Mesodermal cell (in vitro differentiated cells): ENCODE data around the gene RGS4.

Experiments used
- H3K27ac ChIP-seq: 2 replicates; pipeline ENCODE4 v1.7.0; 2013; ENCODE audit warnings: mild to moderate bottlenecking, low read depth, low read length, moderate library complexity; ENCODE audit not compliant: severe bottlenecking
- H3K36me3 ChIP-seq: 2 replicates; pipeline ENCODE4 v1.7.1; 2013; ENCODE audit warnings: mild to moderate bottlenecking, low read length, moderate library complexity; ENCODE audit not compliant: control insufficient read depth, insufficient read depth
- H3K4me1 ChIP-seq: one replicate; pipeline ENCODE4 v1.7.1; 2013; ENCODE audit warnings: mild to moderate bottlenecking, low read length; ENCODE audit not compliant: insufficient read depth, control insufficient read depth, poor library complexity, severe bottlenecking
- H3K4me3 ChIP-seq: 2 replicates; pipeline ENCODE4 v1.7.0; 2013; ENCODE audit warnings: low read length, control low read depth, mild to moderate bottlenecking; ENCODE audit not compliant: insufficient read depth, poor library complexity, severe bottlenecking; ENCODE audit errors: extremely low read depth
- H3K9me3 ChIP-seq: 2 replicates; pipeline ENCODE4 v1.7.1; 2013; ENCODE audit warnings: mild to moderate bottlenecking, low read length, moderate library complexity; ENCODE audit not compliant: control insufficient read depth
- WGBS, 2 experiments: methylation state at CpG; one replicate each; pipeline ENCODE4 v1.1.5; 2013; ENCODE audit warnings: missing lambda C conversion rate in 2 of 2; ENCODE audit not compliant: insufficient coverage in 2 of 2; 5-methylcytosine and 5-hydroxymethylcytosine counted together

Gene RGS4

GRCh38 chr1:163048869-163049268 is 20.3 kb upstream of the RGS4 start:
- Histone ChIP-seq H3K27ac (no peak overlapping the region), H3K36me3 (no peaks in the 10 kb centered on the region), H3K4me3 (no peak overlapping the region), H3K9me3 (no peaks in the 10 kb centered on the region), H3K4me1 (peaks cover 3% of the 10 kb centered on the region)
- WGBS, 2 experiments: no CpG with 5 or more reads among the region's 5 CpGs

DNA sequence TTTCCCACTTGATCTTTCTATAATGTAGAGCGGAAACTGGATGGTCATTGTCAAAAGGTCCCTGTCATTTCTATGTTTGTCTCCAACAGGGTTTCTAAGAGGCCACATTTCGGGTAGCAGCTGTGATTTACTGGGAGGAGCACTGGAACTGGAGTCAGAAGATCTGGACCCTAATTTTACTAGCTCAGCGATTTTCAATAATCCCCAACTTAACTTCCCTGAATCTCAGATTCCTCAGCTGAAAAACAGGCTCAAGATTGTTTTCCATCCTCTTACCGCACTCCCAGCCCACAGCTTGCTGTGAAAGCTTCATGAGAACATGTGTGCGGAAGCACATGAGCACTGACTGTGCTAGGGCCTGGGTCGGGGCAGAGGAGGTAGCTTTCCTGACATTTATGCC is 19.9 kb upstream of the RGS4 start:
- no peak overlapping the region for H3K4me3 ChIP-seq
- no peaks in the 10 kb centered on the region for H3K36me3 ChIP-seq
- WGBS, 2 experiments: 95 to 96% methylated on average over 4 to 6 of the region's 6 CpGs
- H3K4me1 ChIP-seq: peaks cover 3% of the 10 kb centered on the region
- H3K27ac ChIP-seq: no peak overlapping the region
- no peaks in the 10 kb centered on the region for H3K9me3 ChIP-seq

GRCh38 chr1:163050496-163050895 is 18.7 kb upstream of the RGS4 start:
- H3K9me3 ChIP-seq: no peaks in the 10 kb centered on the region
- no peaks in the 10 kb centered on the region for H3K36me3 ChIP-seq
- peaks cover 3% of the 10 kb centered on the region for H3K4me1 ChIP-seq
- H3K27ac ChIP-seq: no peak overlapping the region
- H3K4me3 ChIP-seq: no peak overlapping the region

DNA sequence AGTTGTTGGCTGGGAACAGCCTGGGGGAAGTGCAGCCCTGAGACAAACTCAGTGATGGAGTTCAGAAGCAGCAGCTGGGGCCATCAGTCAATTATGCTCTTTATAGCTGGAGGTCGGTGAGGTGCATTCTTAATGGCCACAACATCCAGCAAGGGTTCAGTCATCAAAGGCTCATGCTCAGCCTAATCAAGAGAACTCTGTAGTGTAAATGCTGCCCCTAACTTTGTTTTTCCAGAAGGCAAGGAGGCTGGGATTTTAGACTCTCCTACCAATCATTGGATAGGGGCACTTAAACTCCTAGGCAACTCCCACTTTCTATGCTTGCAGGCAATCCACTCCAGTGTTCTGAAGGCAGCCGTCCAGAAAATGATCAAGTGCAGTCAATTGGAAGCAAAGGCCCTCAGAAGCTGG is 15.0 kb upstream of the RGS4 start:
- H3K4me3 ChIP-seq: no peak overlapping the region
- H3K27ac ChIP-seq: no peak overlapping the region
- no peaks in the 10 kb centered on the region for H3K36me3 ChIP-seq
- no peaks in the 10 kb centered on the region for H3K9me3 ChIP-seq
- no peaks in the 10 kb centered on the region for H3K4me1 ChIP-seq
- 72% methylated on average over 2 of the region's 2 CpGs; no CpG with 5 or more reads in 1 of the 2 experiments for WGBS, 2 experiments

DNA sequence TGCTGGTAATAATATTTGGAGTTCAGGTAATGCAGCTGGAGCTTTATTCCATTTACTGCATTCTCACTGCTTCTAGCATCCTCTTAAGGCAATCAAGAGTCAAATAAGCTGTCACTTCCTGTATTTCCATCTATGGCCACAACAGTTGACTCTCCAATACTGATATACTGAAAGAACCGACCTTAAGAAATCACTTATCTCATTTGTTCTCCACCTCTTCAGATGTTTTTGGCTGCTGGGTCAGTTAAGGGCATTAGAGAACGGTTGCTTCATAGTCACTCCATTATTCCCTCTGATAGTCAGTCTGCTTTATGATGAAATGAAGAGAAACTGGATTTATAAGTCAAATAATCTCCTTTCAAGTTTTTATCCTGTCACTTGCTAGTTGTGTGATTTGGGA is 14.2 kb upstream of the RGS4 start:
- no CpG with 5 or more reads among the region's 2 CpGs for WGBS, 2 experiments
- no peaks in the 10 kb centered on the region for H3K4me1 ChIP-seq
- H3K36me3 ChIP-seq: no peaks in the 10 kb centered on the region
- no peak overlapping the region for H3K27ac ChIP-seq
- no peaks in the 10 kb centered on the region for H3K9me3 ChIP-seq
- no peak overlapping the region for H3K4me3 ChIP-seq

- H3K36me3 ChIP-seq: no peaks in the 10 kb centered on the region
- 92 to 100% methylated on average over 1 of the region's 4 CpGs for WGBS, 2 experiments
- no peak overlapping the region for H3K27ac ChIP-seq
Observed at GRCh38 chr1:163055531-163055930, 13.6 kb upstream of the RGS4 start.

GRCh38 chr1:163056831-163057230 is 12.3 kb upstream of the RGS4 start:
- no peak overlapping the region for H3K27ac ChIP-seq
- H3K9me3 ChIP-seq: no peaks in the 10 kb centered on the region
- H3K4me1 ChIP-seq: no peaks in the 10 kb centered on the region
- H3K4me3 ChIP-seq: no peak overlapping the region
- no peaks in the 10 kb centered on the region for H3K36me3 ChIP-seq

More at GRCh38 chr1:163055531-163055930, 13.6 kb upstream of the RGS4 start:
- H3K4me1 ChIP-seq: no peaks in the 10 kb centered on the region
- no peaks in the 10 kb centered on the region for H3K9me3 ChIP-seq
- no peak overlapping the region for H3K4me3 ChIP-seq

DNA sequence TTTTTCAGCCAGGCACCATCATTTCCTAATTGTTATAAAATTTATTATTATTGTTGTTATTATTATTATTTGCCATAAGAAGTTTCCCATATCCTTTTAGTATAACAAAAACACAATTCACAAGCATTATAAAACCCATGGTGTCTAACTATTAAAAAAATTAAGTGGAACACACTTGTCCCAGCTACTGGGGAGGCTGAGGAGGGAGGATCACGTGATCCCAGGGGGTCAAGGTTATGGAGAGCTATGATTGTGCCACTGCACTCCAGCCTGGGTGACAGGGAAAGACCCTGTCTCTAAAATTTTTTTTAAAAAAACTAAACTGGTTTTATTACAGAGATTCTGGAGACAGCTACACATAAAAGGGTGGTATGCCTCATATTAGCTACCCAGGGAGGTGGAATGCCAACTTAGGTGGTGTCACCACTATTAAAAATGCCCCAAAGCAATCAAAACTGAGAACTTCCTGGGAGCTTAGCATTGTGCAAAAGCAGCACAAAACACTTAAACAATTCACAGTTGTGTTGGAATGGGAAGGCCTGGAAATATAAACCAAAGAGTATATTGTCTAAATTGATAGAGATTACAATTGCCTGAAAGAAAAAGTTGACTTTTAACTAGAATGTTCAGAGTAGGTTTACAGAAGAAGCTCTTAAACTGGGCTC is 8.7 kb upstream of the RGS4 start:
- H3K36me3 ChIP-seq: no peaks in the 10 kb centered on the region
- no peak overlapping the region for H3K4me3 ChIP-seq
- no peaks in the 10 kb centered on the region for H3K9me3 ChIP-seq
- WGBS, 2 experiments: 80 to 83% methylated on average over 1 of the region's 1 CpG
- H3K4me1 ChIP-seq: no peaks in the 10 kb centered on the region
- H3K27ac ChIP-seq: no peak overlapping the region

GRCh38 chr1:163063143-163063542 is 6.0 kb upstream of the RGS4 start:
- no peaks in the 10 kb centered on the region for H3K36me3 ChIP-seq
- no peak overlapping the region for H3K27ac ChIP-seq
- no peaks in the 10 kb centered on the region for H3K4me1 ChIP-seq
- H3K9me3 ChIP-seq: no peaks in the 10 kb centered on the region
- H3K4me3 ChIP-seq: no peak overlapping the region

DNA sequence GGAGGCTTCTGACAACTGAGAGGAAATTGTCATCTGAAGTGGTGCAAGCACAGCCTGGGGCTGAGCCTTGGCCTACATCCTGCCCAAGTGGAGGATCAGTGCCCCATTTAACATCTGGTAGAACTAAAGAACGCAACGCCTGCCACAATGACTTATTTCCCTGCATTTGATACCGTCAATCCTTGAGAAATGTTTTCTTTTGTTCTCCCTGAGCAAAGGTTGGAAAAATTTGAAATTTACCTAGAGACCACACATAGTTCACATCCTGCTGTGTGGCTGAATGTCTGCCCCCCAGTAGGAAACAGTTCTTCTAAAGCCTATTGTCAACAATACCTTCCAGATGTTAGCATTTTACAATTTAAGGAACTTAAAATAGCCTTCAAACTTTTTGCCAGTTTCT is 5.6 kb upstream of the RGS4 start:
- WGBS, 2 experiments: 83 to 100% methylated on average over 2 of the region's 3 CpGs
- Histone ChIP-seq H3K36me3 (no peaks in the 10 kb centered on the region), H3K27ac (no peak overlapping the region), H3K9me3 (no peaks in the 10 kb centered on the region), H3K4me1 (no peaks in the 10 kb centered on the region), H3K4me3 (no peak overlapping the region)

- Histone ChIP-seq H3K27ac (no peak overlapping the region), H3K4me1 (peaks cover 4% of the 10 kb centered on the region), H3K4me3 (no peak overlapping the region), H3K36me3 (no peaks in the 10 kb centered on the region), H3K9me3 (no peaks in the 10 kb centered on the region)
- WGBS, 2 experiments: 83 to 100% methylated on average over 1 of the region's 1 CpG
Observed at GRCh38 chr1:163066168-163066567, 3.0 kb upstream of the RGS4 start.
